ENCODE results near the gene NDST3.

DNA sequence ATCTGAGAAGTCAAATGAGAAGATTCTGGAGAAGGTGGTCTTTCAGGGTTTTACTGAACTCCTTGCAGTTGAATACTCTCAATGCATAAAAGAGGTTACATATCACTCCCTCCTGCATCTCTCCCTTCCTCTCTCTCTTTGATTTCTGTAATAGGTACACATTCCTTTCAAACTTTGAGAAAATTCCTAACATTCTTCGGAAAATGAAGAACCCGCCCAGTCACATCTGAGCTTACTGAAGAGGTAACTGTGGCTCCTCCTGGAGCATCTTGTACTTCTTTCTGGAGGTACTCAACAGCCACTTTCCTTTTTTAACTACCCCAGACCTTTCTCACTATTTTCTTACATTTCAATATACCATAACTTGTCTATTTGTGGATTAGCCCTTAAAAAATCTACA is 24.7 kb downstream of the NDST3 start:
- no peak for TF ChIP-seq POLR2A (IDR thresholded peaks at IDR 0.05; ENCODE audit: low read depth)
- TF ChIP-seq, protein P1, sequence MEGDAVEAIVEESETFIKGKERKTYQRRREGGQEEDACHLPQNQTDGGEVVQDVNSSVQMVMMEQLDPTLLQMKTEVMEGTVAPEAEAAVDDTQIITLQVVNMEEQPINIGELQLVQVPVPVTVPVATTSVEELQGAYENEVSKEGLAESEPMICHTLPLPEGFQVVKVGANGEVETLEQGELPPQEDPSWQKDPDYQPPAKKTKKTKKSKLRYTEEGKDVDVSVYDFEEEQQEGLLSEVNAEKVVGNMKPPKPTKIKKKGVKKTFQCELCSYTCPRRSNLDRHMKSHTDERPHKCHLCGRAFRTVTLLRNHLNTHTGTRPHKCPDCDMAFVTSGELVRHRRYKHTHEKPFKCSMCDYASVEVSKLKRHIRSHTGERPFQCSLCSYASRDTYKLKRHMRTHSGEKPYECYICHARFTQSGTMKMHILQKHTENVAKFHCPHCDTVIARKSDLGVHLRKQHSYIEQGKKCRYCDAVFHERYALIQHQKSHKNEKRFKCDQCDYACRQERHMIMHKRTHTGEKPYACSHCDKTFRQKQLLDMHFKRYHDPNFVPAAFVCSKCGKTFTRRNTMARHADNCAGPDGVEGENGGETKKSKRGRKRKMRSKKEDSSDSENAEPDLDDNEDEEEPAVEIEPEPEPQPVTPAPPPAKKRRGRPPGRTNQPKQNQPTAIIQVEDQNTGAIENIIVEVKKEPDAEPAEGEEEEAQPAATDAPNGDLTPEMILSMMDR (IDR thresholded peaks at IDR 0.05): no peak
- no peak for TF ChIP-seq EP300 (IDR thresholded peaks at IDR 0.05)

Data from esophagus muscularis mucosa (tissue), 4 donors.